ENCODE data around the gene CACNG8.
A peak's percentile ranks its signal among the peaks of the same experiment; 100 is the strongest.
"Not testable (repeated sequence)": the region's sequence is repeated elsewhere in the genome, so short reads cannot be mapped to it uniquely, and the experiment has no call there.

CACNG8 gene

DNA sequence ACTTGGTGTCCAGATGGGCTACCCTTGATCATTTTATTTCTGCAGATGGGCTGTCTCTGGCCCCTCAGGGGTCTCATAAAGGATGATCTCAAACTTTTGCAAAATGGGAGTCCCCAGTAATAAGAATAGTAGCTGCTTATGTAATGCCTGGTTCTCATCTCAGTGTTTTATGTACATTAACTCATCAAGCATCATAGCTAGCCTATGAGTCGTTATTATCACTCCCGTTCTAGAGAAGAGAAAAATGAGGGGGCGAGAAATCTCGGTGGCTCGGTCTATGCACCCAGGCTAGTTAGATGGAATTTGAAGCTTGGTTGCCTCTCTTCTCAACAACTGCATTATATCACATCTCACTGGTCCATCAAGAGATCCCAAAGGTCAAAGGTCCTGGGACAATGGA lies 32.1 kb downstream of the CACNG8 start:
- no peak for DNase-seq

DNA sequence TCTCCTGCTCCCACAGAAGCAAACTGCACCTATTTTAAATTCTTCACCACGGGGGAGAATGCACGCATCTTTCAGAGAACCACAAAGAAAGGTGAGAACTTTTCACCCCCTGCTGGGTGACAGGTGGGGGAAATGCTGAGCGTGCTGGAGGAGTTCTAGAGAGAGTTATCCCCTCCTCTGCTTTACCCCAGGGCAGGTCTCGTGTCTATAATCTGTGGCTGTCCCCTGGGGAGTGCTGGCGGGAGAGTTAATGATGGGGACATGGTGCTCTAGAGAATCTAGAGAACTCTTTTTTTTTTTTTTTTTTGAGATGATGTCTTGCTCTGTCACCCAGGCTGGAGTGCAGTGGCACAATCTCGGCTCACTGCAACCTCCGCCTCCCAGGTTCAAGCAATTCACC lies 35.5 kb downstream of the CACNG8 start:
- DNase-seq = no peak

DNA sequence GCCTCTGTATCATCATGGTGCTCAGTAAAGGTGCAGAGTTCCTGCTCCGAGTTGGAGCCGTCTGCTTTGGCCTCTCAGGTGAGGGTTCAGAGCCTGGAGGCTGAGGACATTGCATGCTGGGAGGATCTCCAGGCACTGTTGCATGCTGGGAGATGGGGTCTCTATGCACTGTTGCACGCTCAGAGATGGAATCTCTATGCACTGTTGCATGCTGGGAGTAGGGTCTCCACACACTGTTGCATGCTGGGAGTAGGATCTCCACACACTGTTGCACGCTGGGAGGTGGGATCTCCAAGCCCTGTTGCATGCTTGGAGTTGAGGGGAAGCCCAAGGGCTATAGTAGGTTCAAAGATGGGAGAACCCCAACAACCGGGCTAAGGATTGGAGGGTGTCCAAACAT lies 37.0 kb downstream of the CACNG8 start:
- DNase-seq = no peak

DNA sequence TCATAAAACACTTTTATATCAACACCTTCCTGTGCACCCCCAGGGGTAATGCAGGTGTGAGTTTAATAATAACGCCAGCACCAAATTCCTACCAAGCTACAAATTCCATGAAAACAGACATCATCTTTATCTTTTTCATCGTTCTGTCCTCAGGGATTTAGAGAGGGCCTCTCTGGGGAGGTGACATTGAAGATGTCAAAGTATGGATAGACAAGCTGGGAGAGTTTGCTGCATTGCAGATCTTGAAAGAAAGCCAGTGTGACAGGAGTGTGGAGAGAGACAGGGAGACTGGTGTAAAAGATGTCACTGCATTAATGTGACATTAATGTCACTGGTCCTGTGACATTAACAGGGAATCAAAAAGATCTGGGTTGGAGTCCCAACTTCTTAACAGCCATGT lies 38.8 kb downstream of the CACNG8 start:
- no peak for DNase-seq

DNA sequence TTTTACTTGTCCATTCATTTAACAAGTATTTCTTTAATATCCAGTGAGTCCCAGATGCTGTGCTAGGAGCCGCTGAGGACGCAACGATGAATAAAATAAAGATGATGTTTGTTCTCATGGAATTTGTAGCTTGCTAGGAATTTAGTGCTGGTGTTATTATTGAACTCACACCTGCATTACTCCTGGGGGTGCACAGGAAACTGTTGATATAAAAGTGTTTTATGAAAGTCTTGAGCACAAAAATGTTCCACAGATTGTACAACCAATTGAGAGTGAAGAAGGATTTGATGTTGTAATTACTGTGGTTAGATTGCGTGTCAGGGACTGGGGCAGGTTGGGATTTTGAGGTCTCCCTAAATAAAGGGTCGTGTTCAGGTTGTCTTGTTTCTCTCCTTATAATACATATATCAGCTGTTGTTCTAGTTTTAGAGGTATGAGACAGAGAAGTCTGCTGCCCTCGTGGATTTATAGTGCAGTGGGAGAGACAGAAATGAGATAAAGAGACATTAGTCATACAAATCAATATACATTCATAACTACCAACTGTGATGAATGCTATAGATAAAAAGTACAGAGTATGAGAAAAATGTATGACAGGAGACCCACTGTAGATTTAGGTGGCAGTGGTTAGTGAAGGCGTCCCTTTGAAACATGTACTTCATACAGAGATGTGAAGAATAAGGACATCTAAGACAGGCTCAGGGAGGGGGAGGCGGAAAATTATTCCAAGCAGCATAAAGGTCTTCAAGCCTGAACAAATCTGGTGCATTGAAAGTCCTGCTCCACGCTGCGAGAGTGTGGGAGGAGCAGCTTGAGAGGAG lies 40.0 kb downstream of the CACNG8 start:
- DNase-seq = no peak

DNA sequence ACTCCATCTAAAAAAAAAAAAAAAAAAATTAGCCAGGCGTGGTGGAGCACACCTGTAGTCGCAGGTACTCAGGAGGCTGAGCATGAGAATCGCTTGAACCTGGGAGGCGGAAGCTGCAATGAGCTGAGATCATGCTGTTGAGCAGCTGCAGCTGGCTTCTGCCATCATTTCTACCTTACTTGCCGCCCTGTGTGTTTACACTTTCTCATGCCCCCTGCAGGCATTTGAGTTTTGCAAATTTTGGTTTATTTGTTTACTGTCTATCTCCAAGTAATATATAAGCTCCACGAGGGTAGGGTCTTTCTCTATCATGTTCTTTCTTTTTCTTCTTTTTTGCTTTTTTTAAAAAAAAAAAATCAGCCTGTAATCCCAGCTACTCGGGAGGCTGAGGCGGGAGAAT lies 46.7 kb downstream of the CACNG8 start:
- DNase-seq = no peak

DNA sequence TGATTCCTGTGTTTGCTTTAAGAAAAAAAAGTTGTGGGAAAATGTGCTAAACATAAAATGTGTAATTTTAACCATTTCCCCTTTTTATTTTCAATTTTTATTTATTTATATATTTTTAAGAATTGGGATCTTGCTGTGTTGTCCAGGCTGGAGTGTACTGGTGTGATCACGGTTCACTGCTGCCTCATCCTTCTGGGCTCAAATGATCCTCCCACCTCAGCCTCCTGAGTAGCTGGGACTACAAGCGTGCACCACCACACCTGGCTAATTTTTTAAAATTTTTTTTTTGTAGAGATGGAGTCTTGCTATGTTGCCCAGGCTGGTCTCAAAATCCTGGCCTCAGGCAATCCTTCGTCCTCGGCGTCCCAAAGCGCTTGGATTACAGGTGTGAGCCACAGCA lies 47.7 kb downstream of the CACNG8 start:
- DNase-seq = no peak

DNA sequence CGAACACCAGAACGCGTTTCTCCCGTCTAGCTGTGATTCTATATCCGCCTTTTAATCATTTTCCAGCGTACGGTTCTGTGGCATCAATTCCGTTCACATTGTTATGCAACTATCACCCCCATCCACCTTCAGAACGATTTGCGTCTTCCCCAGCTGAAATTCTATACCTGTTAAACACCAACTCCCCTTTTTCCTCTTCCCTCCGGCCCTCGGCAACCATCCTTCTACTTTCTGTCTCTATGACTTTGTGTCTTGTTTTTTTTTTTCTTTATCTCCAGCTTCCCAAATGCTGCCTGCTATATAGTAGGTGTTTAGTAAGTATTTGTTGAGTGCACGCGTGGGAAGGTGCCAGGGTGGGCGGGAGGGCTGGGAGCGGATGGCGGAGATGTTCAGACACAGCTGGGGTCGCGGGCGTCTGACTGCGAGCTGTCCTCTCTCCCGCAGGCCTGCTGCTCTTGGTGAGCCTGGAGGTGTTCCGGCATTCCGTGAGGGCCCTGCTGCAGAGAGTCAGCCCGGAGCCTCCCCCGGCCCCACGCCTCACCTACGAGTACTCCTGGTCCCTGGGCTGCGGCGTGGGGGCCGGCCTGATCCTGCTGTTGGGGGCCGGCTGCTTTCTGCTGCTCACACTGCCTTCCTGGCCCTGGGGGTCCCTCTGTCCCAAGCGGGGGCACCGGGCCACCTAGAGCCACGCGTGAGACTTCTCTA lies 48.9 kb downstream of the CACNG8 start:
- DNase-seq = no peak

DNA sequence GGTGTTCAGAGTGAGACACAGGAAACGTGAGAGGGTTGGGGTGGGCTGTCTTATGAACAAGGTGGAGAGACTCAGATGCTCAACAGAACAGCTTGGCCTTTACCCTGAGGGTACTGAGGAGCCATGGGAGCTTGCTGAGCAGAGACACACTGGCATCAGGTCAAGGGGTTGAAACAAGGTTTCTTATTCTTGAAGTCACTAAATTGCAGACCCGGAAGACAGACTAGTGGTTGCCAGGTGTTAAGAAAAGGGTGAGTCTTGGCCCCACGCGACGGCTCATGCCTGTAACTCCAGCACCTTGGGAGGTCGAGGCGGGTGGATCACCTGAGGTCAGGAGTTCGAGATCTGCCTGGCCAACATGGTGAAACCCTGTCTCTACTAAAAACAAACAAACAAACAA lies 51.1 kb downstream of the CACNG8 start:
- no peak for DNase-seq

DNA sequence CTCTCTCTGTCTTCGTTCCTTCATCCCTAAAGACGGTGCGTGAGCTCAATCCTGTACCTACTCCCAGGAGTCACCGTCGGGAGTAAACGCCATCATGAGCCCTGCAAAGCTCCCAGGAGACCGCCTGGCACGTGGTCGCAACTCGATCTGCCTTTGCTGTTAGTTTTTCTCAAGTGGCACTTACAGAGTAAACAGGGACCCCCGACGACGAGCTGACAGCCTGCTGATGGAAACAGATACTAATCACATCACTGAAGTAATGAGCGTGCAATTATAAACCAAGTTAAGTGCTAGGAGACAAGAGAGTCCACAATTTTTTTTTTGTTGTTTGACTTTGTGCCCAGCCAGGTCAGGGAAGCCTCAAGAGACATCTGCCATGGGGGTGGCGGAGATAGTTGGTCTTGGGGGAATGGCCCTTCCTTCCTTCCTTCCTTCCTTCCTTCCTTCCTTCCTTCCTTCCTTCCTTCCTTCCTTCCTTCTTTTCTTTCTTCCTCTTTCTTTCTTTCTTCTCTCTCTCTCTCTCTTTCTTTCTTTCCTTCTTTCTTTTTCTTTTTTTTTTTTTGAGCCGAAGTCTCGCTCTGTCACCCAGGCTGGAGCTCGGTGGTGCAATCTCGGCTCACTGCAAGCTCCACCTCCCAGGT lies 52.3 kb downstream of the CACNG8 start:
- DNase-seq = no peak

DNA sequence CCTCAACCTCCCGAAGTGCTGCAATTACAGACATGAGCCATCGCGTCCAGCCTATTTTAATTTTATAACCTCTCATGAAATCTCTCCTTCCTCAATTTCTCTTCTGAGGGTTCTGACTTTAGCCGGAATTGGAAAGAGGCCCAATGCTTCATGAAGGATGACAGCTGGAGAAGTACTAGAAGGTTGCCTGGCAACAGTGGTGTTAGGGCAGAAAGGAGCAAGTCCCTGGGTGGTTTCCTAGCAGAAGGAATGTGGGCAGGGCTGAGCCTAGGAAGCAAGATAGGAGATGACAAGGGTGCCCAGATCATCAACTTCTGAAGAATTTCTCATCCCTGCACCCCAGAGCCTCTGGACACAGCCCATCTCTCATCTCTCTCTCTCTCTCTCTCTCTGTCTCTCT lies 54.5 kb downstream of the CACNG8 start:
- DNase-seq = no peak

DNA sequence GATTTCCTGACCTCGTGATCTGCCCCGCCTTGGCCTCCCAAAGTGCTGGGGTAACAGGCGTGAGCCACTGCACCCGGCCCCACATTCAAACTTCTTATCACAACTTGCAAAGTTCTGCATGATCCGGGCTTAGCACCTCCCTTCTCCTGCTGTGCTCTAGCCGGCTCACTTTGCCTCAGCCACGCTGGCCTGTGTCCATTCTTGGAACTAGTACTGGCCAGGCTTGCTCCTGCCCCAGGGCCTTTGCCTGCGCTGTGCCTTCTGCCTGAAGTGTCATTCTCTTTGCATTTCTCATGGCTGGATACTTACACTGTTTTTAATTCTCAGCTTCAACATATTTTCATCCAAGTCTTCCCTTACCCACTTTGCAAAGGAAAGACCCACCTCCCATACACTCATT lies 58.6 kb downstream of the CACNG8 start:
- DNase-seq = no peak

DNA sequence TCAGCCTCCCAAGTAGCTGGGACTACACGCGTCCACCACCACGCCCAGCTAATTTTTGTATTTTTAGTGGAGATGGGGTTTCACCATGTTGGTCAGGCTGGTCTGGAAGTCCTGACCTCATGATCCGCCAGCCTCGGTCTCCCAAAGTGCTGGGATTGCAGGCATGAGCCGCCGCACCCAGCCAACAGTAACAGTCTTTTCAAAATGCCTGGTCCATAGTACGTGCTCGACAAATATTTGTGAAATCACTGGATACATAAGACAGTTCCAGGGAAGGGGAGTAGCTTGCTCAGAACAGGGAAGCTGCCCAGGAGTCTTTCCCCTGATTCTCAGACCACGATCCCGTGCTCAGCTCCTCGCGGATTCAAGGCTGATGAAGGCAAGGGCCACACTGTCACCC lies 59.2 kb downstream of the CACNG8 start:
- DNase-seq = no peak

DNA sequence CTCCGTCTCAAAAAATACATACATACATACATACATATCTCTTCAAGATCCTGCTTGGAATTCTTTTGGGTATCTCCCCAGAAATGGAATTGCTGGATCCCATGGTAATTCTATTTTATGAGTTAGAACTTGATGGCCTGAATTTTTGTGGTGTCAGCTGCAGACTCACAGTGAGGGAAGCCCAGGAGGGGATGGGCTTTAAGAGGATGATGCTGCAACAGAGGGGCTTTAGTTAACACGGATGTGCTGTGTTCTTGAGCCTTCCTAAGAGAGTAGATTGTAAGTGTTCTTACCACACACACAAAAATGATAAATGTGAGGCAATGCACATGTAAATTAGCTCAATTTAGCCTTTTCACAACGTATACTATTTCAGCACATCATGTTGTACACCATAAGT lies 60.5 kb downstream of the CACNG8 start:
- DNase-seq = no peak

DNA sequence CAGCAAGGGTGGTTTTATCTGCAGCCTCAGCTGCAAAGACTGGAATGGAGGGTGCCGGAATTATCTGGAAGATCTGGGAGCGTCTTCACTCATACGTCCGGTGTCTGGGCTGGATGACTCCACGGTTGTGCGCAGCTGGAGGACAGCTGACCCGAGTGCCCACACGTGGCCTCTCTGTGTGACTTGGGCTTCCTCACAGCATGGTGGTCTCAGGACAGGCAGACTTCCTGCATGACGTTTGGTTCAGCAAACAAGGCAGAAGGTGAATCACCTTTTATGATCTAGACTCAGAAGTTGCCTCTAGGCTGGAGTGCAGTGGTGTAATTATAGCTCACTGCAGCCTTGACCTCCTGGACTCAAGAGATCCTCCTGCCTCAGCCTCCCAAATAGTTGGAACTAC lies 61.9 kb downstream of the CACNG8 start:
- no peak for DNase-seq

DNA sequence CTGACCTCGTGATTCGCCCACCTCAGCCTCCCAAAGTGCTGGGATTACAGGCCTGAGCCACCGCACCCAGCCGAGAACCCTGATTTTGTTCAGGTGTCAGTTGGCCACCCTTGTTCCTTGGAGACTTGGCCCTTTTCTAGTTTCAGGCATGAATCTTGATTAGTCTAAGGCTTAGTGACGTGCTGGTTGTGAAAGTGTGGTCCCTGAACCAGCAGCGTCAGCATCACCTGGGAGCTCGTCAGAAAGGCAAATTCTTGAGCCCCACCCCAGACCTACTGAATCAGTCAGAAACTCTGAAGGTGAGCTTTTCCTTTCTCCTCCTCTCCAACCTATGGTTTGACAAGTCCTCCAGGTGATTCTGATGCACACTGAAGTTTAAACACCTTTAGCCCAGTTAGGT lies 63.9 kb downstream of the CACNG8 start:
- DNase-seq = no peak

DNA sequence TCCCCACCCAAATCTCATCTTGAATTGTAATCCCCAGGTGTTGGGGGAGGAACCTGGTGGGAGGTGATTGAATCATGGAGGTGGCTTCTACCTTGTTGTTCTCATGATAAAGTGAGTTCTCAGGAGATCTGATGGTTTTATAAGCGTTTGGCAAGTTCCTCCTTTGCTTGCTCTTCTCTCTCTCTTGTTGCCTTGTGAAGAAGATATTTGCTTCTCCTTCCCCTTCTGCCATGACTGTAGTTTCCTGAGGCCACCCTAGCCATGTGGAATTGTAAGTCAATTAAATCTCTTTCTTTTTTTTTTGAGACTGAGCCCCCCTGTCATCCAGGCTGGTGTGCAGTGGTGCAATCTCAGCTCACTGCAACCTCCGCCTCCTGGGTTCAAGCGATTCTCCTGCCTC lies 66.6 kb downstream of the CACNG8 start:
- no peak for DNase-seq

DNA sequence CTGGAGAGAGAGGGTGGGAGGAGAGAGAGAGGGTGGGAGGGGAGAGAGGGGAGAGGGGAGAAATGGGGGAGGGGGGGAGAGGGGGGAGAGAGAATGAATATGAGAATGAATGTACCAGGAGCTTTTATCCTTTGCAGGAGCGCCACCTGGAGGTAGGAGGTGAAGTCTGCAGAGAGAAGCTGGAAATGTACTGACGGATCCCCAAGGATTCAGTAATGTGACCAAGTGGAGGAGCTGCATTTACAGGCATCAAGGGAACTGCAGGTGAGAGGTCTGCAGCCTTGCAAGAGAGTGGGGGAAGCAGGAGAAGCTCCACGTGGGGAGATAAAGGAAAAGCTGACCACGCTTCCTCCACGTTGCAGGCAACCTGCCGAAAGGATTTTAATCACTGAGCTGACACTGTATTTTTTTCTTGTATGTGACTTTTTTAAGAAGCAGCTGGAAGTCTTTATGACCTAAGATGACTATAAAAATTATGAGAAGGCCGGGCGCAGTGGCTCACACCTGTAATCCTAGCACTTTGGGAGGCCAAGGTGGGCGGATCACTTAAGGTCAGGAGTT lies 67.3 kb downstream of the CACNG8 start:
- peak; percentile 52 for DNase-seq

DNA sequence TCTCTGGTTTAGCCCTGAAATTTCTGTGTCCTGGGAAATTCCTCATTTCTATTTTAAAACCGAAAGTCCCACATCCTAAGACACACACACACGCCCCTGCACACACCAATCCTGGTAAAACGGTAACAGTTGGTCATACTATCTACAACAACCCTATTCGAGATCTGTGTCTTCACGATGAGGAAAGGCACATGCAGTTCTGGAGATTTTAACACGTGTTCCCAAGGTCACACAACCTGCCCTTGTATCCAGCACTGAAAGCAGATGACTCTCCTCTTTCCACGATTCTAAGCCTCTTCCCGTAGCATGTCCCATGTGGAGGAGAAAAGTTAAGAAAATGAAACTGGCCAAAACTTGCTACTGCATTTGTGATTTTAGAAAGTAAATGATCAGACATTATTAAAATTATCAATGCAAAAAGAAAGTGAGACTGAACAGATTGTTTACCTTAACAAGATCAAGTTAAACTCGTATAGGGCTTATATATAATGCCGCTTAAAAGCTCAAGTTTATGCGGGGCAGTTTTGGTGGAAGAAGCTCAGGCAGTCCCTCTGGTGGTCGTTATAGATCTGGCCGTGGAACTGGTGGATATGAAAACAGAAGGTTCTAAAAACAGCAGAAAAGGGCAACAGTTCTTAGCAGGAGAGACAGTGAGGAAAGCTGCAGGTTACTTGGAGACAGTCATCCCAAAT lies 68.3 kb downstream of the CACNG8 start:
- DNase-seq = no peak

DNA sequence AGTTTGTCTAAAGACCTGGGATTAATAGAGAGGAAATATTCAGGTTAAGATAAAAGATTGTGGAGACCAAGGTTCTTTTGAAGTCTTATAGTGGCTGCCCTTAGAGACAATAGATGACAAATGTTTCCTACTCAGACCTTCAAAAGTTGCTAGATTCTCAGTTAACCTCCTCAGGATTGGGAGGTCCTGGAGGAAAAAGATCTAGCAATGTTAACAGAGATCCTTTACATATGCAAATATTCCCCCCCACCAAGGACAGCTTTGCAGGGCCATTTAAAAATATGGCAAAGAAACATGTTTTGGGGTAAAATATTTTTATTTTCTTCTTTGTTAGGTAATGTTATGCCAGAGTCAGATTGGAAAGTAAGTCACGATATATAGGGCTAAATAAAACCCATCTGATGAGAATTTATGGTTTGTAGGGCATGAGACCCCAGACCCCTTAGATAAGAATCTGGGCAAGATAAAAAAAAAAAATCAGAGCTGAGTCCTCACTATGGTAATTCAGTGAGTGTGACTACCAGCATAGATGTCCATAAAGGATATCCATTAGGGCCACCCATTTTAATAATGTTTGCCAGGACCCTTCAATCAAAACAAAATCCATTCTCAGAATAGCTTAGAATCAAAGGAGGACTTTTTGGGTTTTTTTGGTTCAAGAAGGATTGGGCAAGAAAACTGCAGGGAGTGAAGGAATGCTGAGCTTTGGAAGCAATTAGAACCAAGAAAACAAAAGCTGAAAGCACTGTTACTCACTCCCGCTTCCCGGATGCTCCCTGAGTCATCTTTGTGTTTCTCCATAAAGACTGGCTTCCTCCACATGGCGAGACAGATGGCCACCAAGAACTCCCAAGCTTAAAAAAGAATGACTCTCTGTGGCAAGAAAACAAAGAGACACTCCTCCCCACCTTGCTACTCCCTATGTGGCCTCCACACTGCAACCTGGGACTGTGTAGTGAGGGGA lies 72.8 kb downstream of the CACNG8 start:
- DNase-seq = no peak

DNA sequence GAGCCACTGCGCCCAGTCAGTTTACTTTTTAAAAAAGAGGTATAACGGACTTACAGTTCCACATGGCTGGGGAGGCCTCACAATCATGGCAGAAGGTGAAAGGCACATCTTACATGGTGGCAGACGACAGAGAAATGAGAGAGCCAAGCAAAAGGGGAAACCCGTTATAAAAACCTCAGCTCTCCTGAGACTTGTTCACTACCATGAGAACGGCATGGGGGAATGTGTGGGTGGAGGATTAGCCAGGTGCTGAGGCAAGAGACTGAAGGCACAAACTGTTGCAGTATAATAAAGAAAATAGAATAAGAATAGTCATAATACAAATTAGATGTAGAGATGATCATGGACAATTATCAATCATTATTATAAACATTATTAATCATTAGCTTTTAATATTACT lies 73.8 kb downstream of the CACNG8 start:
- DNase-seq = not testable (repeated sequence)

Data from T-helper 9 cell (primary cell).